NB4 (cell line): ENCODE data around the gene RGL4.
"Not testable (repeated sequence)": the region's sequence is repeated elsewhere in the genome, so short reads cannot be mapped to it uniquely, and the experiment has no call there.

Experiments
- DNase-seq: peaks from one replicate; pipeline ENCODE4 v3.0.0; 2010; ENCODE audit warnings: low read depth
- H3K4me3 ChIP-seq: one replicate; pipeline ENCODE4 v1.5.1; 2011; ENCODE audit warnings: mild to moderate bottlenecking, low read depth, low read length, moderate library complexity
- MYC ChIP-seq: IDR thresholded peaks from 2 replicates; pipeline ENCODE4 v1.6.1; 2011; ENCODE audit warnings: low read depth, low read length
- POLR2A ChIP-seq: IDR thresholded peaks from 2 replicates; pipeline ENCODE4 v1.6.1; 2011; ENCODE audit warnings: mild to moderate bottlenecking; ENCODE audit not compliant: insufficient read length; ENCODE audit errors: extremely low read depth
- TF ChIP-seq, protein P1 (sequence below): IDR thresholded peaks from one replicate; pipeline ENCODE4 v1.5.1; 2012; ENCODE audit warnings: low read depth, low read length
- TF ChIP-seq, protein P2 (sequence below): IDR thresholded peaks from 2 replicates; pipeline ENCODE4 v1.6.1; 2011; ENCODE audit warnings: low read depth, low read length

Gene RGL4

GRCh38 chr22:23718371-23719165 is 27.8 kb downstream of the RGL4 start:
- DNase-seq, result no peak
- TF ChIP-seq MYC (no peak), POLR2A (no peak)
- TF ChIP-seq, protein P1, sequence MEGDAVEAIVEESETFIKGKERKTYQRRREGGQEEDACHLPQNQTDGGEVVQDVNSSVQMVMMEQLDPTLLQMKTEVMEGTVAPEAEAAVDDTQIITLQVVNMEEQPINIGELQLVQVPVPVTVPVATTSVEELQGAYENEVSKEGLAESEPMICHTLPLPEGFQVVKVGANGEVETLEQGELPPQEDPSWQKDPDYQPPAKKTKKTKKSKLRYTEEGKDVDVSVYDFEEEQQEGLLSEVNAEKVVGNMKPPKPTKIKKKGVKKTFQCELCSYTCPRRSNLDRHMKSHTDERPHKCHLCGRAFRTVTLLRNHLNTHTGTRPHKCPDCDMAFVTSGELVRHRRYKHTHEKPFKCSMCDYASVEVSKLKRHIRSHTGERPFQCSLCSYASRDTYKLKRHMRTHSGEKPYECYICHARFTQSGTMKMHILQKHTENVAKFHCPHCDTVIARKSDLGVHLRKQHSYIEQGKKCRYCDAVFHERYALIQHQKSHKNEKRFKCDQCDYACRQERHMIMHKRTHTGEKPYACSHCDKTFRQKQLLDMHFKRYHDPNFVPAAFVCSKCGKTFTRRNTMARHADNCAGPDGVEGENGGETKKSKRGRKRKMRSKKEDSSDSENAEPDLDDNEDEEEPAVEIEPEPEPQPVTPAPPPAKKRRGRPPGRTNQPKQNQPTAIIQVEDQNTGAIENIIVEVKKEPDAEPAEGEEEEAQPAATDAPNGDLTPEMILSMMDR, result no peak
- TF ChIP-seq, protein P2, sequence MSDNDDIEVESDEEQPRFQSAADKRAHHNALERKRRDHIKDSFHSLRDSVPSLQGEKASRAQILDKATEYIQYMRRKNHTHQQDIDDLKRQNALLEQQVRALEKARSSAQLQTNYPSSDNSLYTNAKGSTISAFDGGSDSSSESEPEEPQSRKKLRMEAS, result no peak
- H3K4me3 ChIP-seq, result no peak overlapping the region

GRCh38 chr22:23720855-23721254 is 30.0 kb downstream of the RGL4 start:
- H3K4me3 ChIP-seq, result no peak overlapping the region
- no peak for DNase-seq
- TF ChIP-seq, protein P1, result no peak
- TF ChIP-seq MYC (no peak), POLR2A (no peak)
- TF ChIP-seq, protein P2, result no peak

GRCh38 chr22:23722160-23722559 is 31.3 kb downstream of the RGL4 start:
- TF ChIP-seq, protein P2, result no peak
- TF ChIP-seq POLR2A (no peak), MYC (no peak)
- TF ChIP-seq, protein P1, result no peak
- H3K4me3 ChIP-seq, result no peak overlapping the region
- DNase-seq, result no peak

DNA sequence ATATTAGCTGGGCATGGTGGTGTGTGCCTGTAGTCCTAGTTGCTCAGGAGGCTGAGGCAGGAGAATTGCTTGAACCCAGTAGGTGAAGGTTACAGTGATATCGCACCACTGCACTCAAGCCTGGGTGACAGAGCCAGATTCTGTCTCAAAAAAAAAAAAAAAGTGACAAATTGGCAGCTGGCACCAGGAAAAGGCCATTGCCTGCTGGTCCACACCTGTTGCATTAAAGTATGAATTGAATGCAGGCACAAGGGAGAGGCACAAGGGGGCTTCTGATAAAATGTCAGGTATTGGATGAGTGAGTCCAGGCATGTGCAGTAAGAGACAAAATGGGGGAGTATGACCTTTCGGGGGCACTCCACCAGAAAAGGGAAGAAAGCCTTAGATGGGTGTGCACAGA is 31.9 kb downstream of the RGL4 start:
- no peak for DNase-seq
- TF ChIP-seq MYC, result no peak
- TF ChIP-seq POLR2A, result no peak
- TF ChIP-seq, protein P2, result no peak
- TF ChIP-seq, protein P1, result no peak
- no peak overlapping the region for H3K4me3 ChIP-seq

- H3K4me3 ChIP-seq, DNase-seq: not testable (repeated sequence)
Measured at GRCh38 chr22:23728108-23728507, 37.3 kb downstream of the RGL4 start.

DNA sequence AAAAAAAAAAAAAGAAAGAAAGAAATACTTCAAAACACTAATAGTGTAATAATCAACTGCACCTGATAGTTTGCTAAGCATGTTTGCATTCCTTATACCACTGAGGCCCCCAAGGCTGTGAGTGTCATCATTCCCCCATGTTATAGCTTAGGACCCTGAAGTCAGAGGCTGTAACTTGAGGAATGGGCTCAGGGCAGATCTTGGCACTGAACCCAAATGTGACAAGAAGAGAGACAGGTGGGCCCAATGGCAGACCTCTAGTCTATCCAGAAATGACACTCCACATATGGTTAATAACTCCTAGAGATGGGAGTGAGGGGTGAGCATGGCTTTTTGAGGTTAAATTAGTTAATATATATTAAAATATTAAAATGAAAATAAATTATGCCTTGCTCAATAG is 46.9 kb downstream of the RGL4 start:
- DNase-seq, result no peak
- TF ChIP-seq, protein P2, result no peak
- TF ChIP-seq POLR2A (no peak), MYC (no peak)
- TF ChIP-seq, protein P1, result no peak

More for the DNA sequence above, 46.9 kb downstream of the RGL4 start:
- no peak overlapping the region for H3K4me3 ChIP-seq
